Right lobe of liver (tissue), 6 donors: Measurements from ENCODE around the gene HSPA12B. TPM values are rescaled to one million over a fixed set of nuclear protein-coding genes. Genes with fewer than 3 reads are reported as not detected.

Experiments
- ATAC-seq, 4 donors: fragments of 200-7000 bp; cut with Tn5 transposase; one replicate each; pipeline ENCODE4 v1.9.1; 2020; ENCODE audit warnings: mild to moderate bottlenecking in 4 of 4, moderate library complexity in 4 of 4
- DNase-seq, 3 donors: peaks; one replicate each; pipeline ENCODE4 v3.0.0-alpha.2; 2020
- H3K27ac ChIP-seq, 3 donors: fragments of 200-600 bp; one replicate each; pipeline ENCODE4 v1.8.0; 2022
- H3K27me3 ChIP-seq, 2 donors: fragments of 200-600 bp; one replicate each; pipeline ENCODE4 v1.8.0; 2022
- H3K36me3 ChIP-seq, 4 donors: fragments of 200-600 bp; sonication (generic) in 1 of 4; one replicate each; pipeline versions ENCODE4 v1.5.1 to v1.8.0; 2017 to 2022; ENCODE audit warnings: control low read depth in 1 of 4
- H3K4me1 ChIP-seq, 4 donors: fragments of 200-600 bp; sonication (generic) in 1 of 4; one replicate each; pipeline versions ENCODE4 v1.5.1 to v1.8.0; 2017 to 2022; ENCODE audit warnings: control low read depth in 1 of 4
- H3K4me3 ChIP-seq, 3 donors: fragments of 200-600 bp; one replicate each; pipeline ENCODE4 v1.8.0; 2022
- H3K9me3 ChIP-seq, 4 donors: fragments of 200-600 bp; sonication (generic) in 1 of 4; one replicate each; pipeline versions ENCODE4 v1.5.1 to v1.8.0; 2017 to 2022; ENCODE audit warnings: control low read depth in 1 of 4
- CTCF ChIP-seq, 4 donors: fragments of 200-600 bp in 3 of 4; fragments of 450-650 bp in 1 of 4; IDR thresholded peaks; one replicate each; pipeline versions ENCODE4 v1.5.1 to v1.8.0; 2016 to 2022; ENCODE audit warnings: antibody characterized with exemption in 4 of 4, mild to moderate bottlenecking in 2 of 4
- POLR2A ChIP-seq: fragments of 450-650 bp; IDR thresholded peaks from one replicate; pipeline ENCODE4 v1.6.1; 2017; ENCODE audit warnings: antibody characterized with exemption, mild to moderate bottlenecking
- WGBS: methylation state at CpG from one replicate; pipeline ENCODE4 v1.1.6; 2018; ENCODE audit warnings: low coverage, low lambda C conversion rate; ENCODE audit not compliant: insufficient coverage; ENCODE audit errors: missing lambda C conversion rate; 5-methylcytosine and 5-hydroxymethylcytosine counted together
- intact Hi-C, 2 donors: fragments of 100-400 bp; cut with DNase I; formaldehyde crosslinking; loops; one replicate each; pipeline versions ENCODE4 v1.11.2 to v1.14.1; 2022
- total RNA-seq, 6 experiments: library from RNA; depleted of rRNA in 2 of 6; stranded (reverse); fragments of >200 nt in 2 of 6; fragmentation: NEBNext Ultra II Directional in 3 of 6; extraction: Animal tissue kit (Norgen Biotek cat#: 25700) in 3 of 6; gene quantifications; one replicate each; pipeline versions ENCODE4 v1.1.0 to v1.2.4, GENCODE V29; 2016 to 2023
- donor health status: DM: no; HTN: yes; CAD: no.
- donor health status: DM: no; HTN: no; CAD: no.
- donor health status: DM: no; HTN: no; CAD: no.
- donor health status: DM: no; HTN: yes; CAD: no.
- donor health status: DM: no; HTN: yes; CAD: no.

The HSPA12B gene
- total RNA-seq, 6 experiments from 2014 or later = 0.46 to 2.2 (median 0.97) TPM

GRCh38 chr20:3687655-3688054, 44.8 kb upstream of the HSPA12B start:
- H3K4me3 ChIP-seq = no peak overlapping the region
- TF ChIP-seq POLR2A = no peak
- no peak for TF ChIP-seq CTCF (IDR thresholded peaks at IDR 0.05)
- H3K27ac ChIP-seq = no peak overlapping the region
- H3K4me1 ChIP-seq = no peaks in the 10 kb centered on the region
- peak; percentile 25 to 62 (median 54) for ATAC-seq
- WGBS = 62% methylated on average over 2 of the region's 2 CpGs
- DNase-seq = no peak
- H3K9me3 ChIP-seq = no peaks in the 10 kb centered on the region
- H3K36me3 ChIP-seq = no peaks in the 10 kb centered on the region
- H3K27me3 ChIP-seq = no peaks in the 10 kb centered on the region
- intact Hi-C loops = no loop called here

- intact Hi-C loops = no loop called here
- no peaks in the 10 kb centered on the region for H3K27me3 ChIP-seq
- H3K9me3 ChIP-seq = no peaks in the 10 kb centered on the region
- no peak for DNase-seq
- no peak for ATAC-seq
- no peaks in the 10 kb centered on the region for H3K4me1 ChIP-seq
- H3K4me3 ChIP-seq = no peak overlapping the region
- H3K36me3 ChIP-seq = no peaks in the 10 kb centered on the region
- TF ChIP-seq CTCF (IDR thresholded peaks at IDR 0.05) = no peak
- TF ChIP-seq POLR2A = no peak
- H3K27ac ChIP-seq = no peak overlapping the region
- WGBS = no CpG with 5 or more reads among the region's 11 CpGs
Measured at GRCh38 chr20:3689978-3690377, 42.5 kb upstream of the HSPA12B start.

- TF ChIP-seq POLR2A = no peak
- no peak for TF ChIP-seq CTCF (IDR thresholded peaks at IDR 0.05)
- H3K27me3 ChIP-seq = no peaks in the 10 kb centered on the region
- H3K9me3 ChIP-seq = no peaks in the 10 kb centered on the region
- WGBS = no CpG with 5 or more reads among the region's 3 CpGs
- H3K27ac ChIP-seq = no peak overlapping the region
- no peaks in the 10 kb centered on the region for H3K4me1 ChIP-seq
- no peak overlapping the region for H3K4me3 ChIP-seq
- intact Hi-C loops = no loop called here
- DNase-seq = no peak
- ATAC-seq = no peak
- H3K36me3 ChIP-seq = no peaks in the 10 kb centered on the region
Measured at GRCh38 chr20:3690413-3690812, 42.1 kb upstream of the HSPA12B start.

- DNase-seq (no peak), ATAC-seq (no peak)
- TF ChIP-seq POLR2A = no peak
- no peak for TF ChIP-seq CTCF (IDR thresholded peaks at IDR 0.05)
- no peak overlapping the region for H3K4me3 ChIP-seq
- H3K27me3 ChIP-seq = no peaks in the 10 kb centered on the region
- no peaks in the 10 kb centered on the region for H3K9me3 ChIP-seq
- H3K27ac ChIP-seq = no peak overlapping the region
- intact Hi-C loops = no loop called here
- H3K4me1 ChIP-seq = no peaks in the 10 kb centered on the region
- no peaks in the 10 kb centered on the region for H3K36me3 ChIP-seq
- no CpG with 5 or more reads among the region's 16 CpGs for WGBS
Measured at GRCh38 chr20:3691306-3691705, 41.2 kb upstream of the HSPA12B start.

GRCh38 chr20:3691897-3692296, 40.6 kb upstream of the HSPA12B start:
- intact Hi-C loops = no loop called here
- Histone ChIP-seq H3K36me3 (no peaks in the 10 kb centered on the region), H3K4me3 (no peak overlapping the region), H3K4me1 (no peaks in the 10 kb centered on the region), H3K27me3 (no peaks in the 10 kb centered on the region), H3K27ac (no peak overlapping the region), H3K9me3 (no peaks in the 10 kb centered on the region)
- TF ChIP-seq CTCF (IDR thresholded peaks at IDR 0.05) (no peak), POLR2A (no peak)
- no peak for DNase-seq
- WGBS = no CpG with 5 or more reads among the region's 9 CpGs
- no peak for ATAC-seq
